AG04450 (cell line): ENCODE results near the gene CYP1A2. TPM values are rescaled to one million over a fixed set of nuclear protein-coding genes. Genes with fewer than 3 reads are reported as not detected.
A peak's percentile ranks its signal among the peaks of the same experiment; 100 is the strongest.
"Not testable (repeated sequence)": the region's sequence is repeated elsewhere in the genome, so short reads cannot be mapped to it uniquely, and the experiment has no call there.

Experiments
- CTCF ChIA-PET: fragments of 300-600, 350-600 bp; formaldehyde crosslinking; extraction: SDS; loops from one replicate; lab custom pipeline; 2022; ENCODE audit warnings: antibody characterized with exemption, inconsistent platforms; lab: Charles Lee
- POLR2A ChIA-PET: fragments of 350-600 bp; formaldehyde crosslinking; extraction: SDS; loops from one replicate; lab custom pipeline; 2021; ENCODE audit warnings: antibody characterized with exemption, inconsistent platforms; lab: Yijun Ruan, JAX
- DNase-seq: peaks from one replicate; pipeline ENCODE4 v3.0.0-alpha.2; 2011; ENCODE audit warnings: low read depth, low spot score
- H3K27ac ChIP-seq: one replicate; pipeline ENCODE4 v1.5.1; 2012; ENCODE audit warnings: low read depth, low read length, control low read depth
- H3K27me3 ChIP-seq: one replicate; pipeline ENCODE4 v1.6.0; 2012; ENCODE audit warnings: low read length; ENCODE audit not compliant: control insufficient read depth, insufficient read depth
- H3K4me3 ChIP-seq: 2 replicates; pipeline ENCODE4 v1.5.1; 2011; ENCODE audit warnings: mild to moderate bottlenecking, low read depth, low read length, control low read depth
- H3K9me3 ChIP-seq: 2 replicates; pipeline ENCODE4 v1.5.1; 2012; ENCODE audit warnings: low read length; ENCODE audit not compliant: control insufficient read depth, insufficient read depth
- CTCF ChIP-seq: IDR thresholded peaks from 2 replicates; pipeline ENCODE4 v1.5.1; 2011; ENCODE audit warnings: low read depth, low read length, control low read depth, inconsistent platforms
- polyA plus RNA-seq: library from polyadenylated mRNA; depleted of rRNA; stranded (reverse); fragments of >200 nt; gene quantifications from 2 replicates; pipeline ENCODE4 v1.2.3, GENCODE V29; 2011

CYP1A2 gene
- polyA plus RNA-seq, 1 experiment = not detected

GRCh38 chr15:74783808-74784175, 35.1 kb downstream of the CYP1A2 start:
- no peaks in the 10 kb centered on the region for H3K27me3 ChIP-seq
- ChIA-PET CTCF (interaction anchor here (1.0 to 2.9 kb wide), 5 partner anchors 12 to 149 kb away, joined by 4 to 11 read pairs (median 8); no protein-coding TSS in a partner anchor), POLR2A (interaction anchor here (0.5 to 1.4 kb wide), 2 partner anchors 10 to 17 kb away, joined by 3 read pairs; no protein-coding TSS in a partner anchor)
- peak overlapping the region; percentile 90 for H3K4me3 ChIP-seq
- TF ChIP-seq CTCF = no peak
- H3K27ac ChIP-seq = no peak overlapping the region
- H3K9me3 ChIP-seq = no peaks in the 10 kb centered on the region
- no peak for DNase-seq

- DNase-seq = no peak
- no peak for TF ChIP-seq CTCF
- POLR2A ChIA-PET = interaction anchor here (0.6 kb wide), 1 partner anchor 121 kb away, joined by 3 read pairs; no protein-coding TSS in a partner anchor
- CTCF ChIA-PET = interaction anchor here (1.0 to 2.9 kb wide), 6 partner anchors 8 to 150 kb away, joined by 4 to 11 read pairs (median 6); no protein-coding TSS in a partner anchor
- no peaks in the 10 kb centered on the region for H3K27me3 ChIP-seq
- no peak overlapping the region for H3K27ac ChIP-seq
- no peaks in the 10 kb centered on the region for H3K9me3 ChIP-seq
- H3K4me3 ChIP-seq = no peak overlapping the region
Observed at GRCh38 chr15:74784426-74785193, 36.0 kb downstream of the CYP1A2 start.

GRCh38 chr15:74785194-74786032, 36.8 kb downstream of the CYP1A2 start:
- Histone ChIP-seq H3K9me3 (no peaks in the 10 kb centered on the region), H3K27me3 (no peaks in the 10 kb centered on the region), H3K27ac (no peak overlapping the region), H3K4me3 (no peak overlapping the region)
- CTCF ChIA-PET = interaction anchor here (0.5 to 2.9 kb wide), 5 partner anchors 8 to 19 kb away, joined by 3 to 11 read pairs (median 4); no protein-coding TSS in a partner anchor
- DNase-seq = no peak
- POLR2A ChIA-PET = interaction anchor here (0.6 kb wide), 1 partner anchor 122 kb away, joined by 3 read pairs; no protein-coding TSS in a partner anchor
- TF ChIP-seq CTCF = no peak

- H3K4me3 ChIP-seq, H3K9me3 ChIP-seq, H3K27ac ChIP-seq, POLR2A ChIA-PET, DNase-seq, H3K27me3 ChIP-seq: not testable (repeated sequence)
- CTCF ChIA-PET = interaction anchor here (0.5 to 2.7 kb wide), 3 partner anchors 15 to 20 kb away, joined by 3 to 16 read pairs (median 4); no protein-coding TSS in a partner anchor
Observed at GRCh38 chr15:74786081-74786480, 37.4 kb downstream of the CYP1A2 start.

- Histone ChIP-seq H3K27me3 (no peaks in the 10 kb centered on the region), H3K9me3 (no peaks in the 10 kb centered on the region), H3K27ac (no peak overlapping the region), H3K4me3 (no peak overlapping the region)
- ChIA-PET POLR2A (interaction anchor here (0.6 kb wide), 1 partner anchor 72 kb away, joined by 7 read pairs; no protein-coding TSS in a partner anchor), CTCF (interaction anchor here (0.6 to 2.7 kb wide), 11 partner anchors 9 to 435 kb away, joined by 3 to 16 read pairs (median 4); no protein-coding TSS in a partner anchor)
- no peak for TF ChIP-seq CTCF
- no peak for DNase-seq
Observed at GRCh38 chr15:74786551-74787165, 38.0 kb downstream of the CYP1A2 start.
